Measurements from ENCODE around the gene IMP3.

GRCh38 chr15:75649045-75649761, 9.2 kb upstream of the IMP3 start:
- TF ChIP-seq JUN (IDR thresholded peaks at IDR 0.05; ENCODE audit: borderline replicate concordance, insufficient read depth, insufficient read length, low read depth) (no peak), CTCF (IDR thresholded peaks at IDR 0.05; ENCODE audit: extremely low read depth in 1 of 2, insufficient read depth in 1 of 2, low read depth in 1 of 2, low read length in 2 of 2) (no peak), EZH2 (IDR thresholded peaks at IDR 0.05; ENCODE audit: borderline replicate concordance, low read depth, low read length, severe bottlenecking) (no peak), MAX (IDR thresholded peaks at IDR 0.05; ENCODE audit: insufficient read depth, insufficient read length) (no peak)

All from endothelial cell of umbilical vein (primary cell).